Neural cell (in vitro differentiated cells): ENCODE data around the gene PARVG. TPM values are rescaled to one million over a fixed set of nuclear protein-coding genes. Genes with fewer than 3 reads are reported as not detected.

Source experiments
- H2AFZ ChIP-seq: fragments of 200-600, 300-800 bp; sonication (generic), shearing (Covaris generic); 2 replicates; pipeline ENCODE4 v1.6.0; 2014; ENCODE audit warnings: low read depth, mild to moderate bottlenecking, antibody characterized with exemption, low read length, moderate library complexity
- H3F3A ChIP-seq: fragments of 200-600 bp; shearing (Covaris generic); 2 replicates; pipeline ENCODE4 v1.6.1; 2016; ENCODE audit warnings: mild to moderate bottlenecking, moderate library complexity, mixed read lengths, antibody characterized with exemption, low read length; ENCODE audit not compliant: insufficient read depth, poor library complexity, severe bottlenecking
- H3K27ac ChIP-seq: fragments of 200-600, 300-800 bp; sonication (generic), shearing (Covaris generic); 2 replicates; pipeline ENCODE4 v1.5.1; 2014; ENCODE audit warnings: mild to moderate bottlenecking, low read length, moderate library complexity
- H3K27me3 ChIP-seq: fragments of 300-800, 200-600 bp; sonication (generic), shearing (Covaris generic); 2 replicates; pipeline ENCODE4 v1.6.0; 2014; ENCODE audit warnings: mild to moderate bottlenecking, low read depth, low read length, moderate library complexity; ENCODE audit not compliant: insufficient read depth
- H3K36me3 ChIP-seq: fragments of 300-800, 200-600 bp; sonication (generic), shearing (Covaris generic); 2 replicates; pipeline ENCODE4 v1.5.1; 2014; ENCODE audit warnings: mild to moderate bottlenecking, antibody characterized with exemption, low read length, moderate library complexity; ENCODE audit not compliant: insufficient read depth
- H3K4me2 ChIP-seq: fragments of 300-800, 200-600 bp; sonication (generic), shearing (Covaris generic); 2 replicates; pipeline ENCODE4 v1.6.0; 2014; ENCODE audit warnings: mild to moderate bottlenecking, low read length
- H3K4me3 ChIP-seq: fragments of 300-800, 200-600 bp; sonication (generic), shearing (Covaris generic); 2 replicates; pipeline ENCODE4 v1.5.1; 2014; ENCODE audit warnings: mild to moderate bottlenecking, low read length, moderate library complexity
- H3K79me2 ChIP-seq: fragments of 200-600 bp; shearing (Covaris generic); replicated peaks from 2 replicates; pipeline ENCODE4 v1.6.0; 2014; ENCODE audit warnings: mild to moderate bottlenecking, low read length, moderate library complexity; ENCODE audit not compliant: insufficient read depth
- H3K9ac ChIP-seq: fragments of 300-800, 200-600 bp; sonication (generic), shearing (Covaris generic); 2 replicates; pipeline ENCODE4 v1.6.1; 2016; ENCODE audit warnings: mild to moderate bottlenecking, low read length, mixed read lengths
- H3K9me2 ChIP-seq: fragments of 200-600 bp; shearing (Covaris generic); 2 replicates; pipeline ENCODE4 v1.6.1; 2016; ENCODE audit warnings: mild to moderate bottlenecking, low read length, mixed read lengths; ENCODE audit not compliant: insufficient read depth
- H3K9me3 ChIP-seq: fragments of 200-600, 300-800 bp; sonication (generic), shearing (Covaris generic); 2 replicates; pipeline ENCODE4 v1.6.1; 2016; ENCODE audit warnings: mild to moderate bottlenecking, mixed run types, low read length, moderate library complexity, mixed read lengths
- H4K20me1 ChIP-seq: fragments of 200-600 bp; shearing (Covaris generic); 2 replicates; pipeline ENCODE4 v1.6.1; 2016; ENCODE audit warnings: mild to moderate bottlenecking, mixed run types; ENCODE audit not compliant: insufficient read depth
- EP300 ChIP-seq: fragments of 450-650 bp; conservative IDR thresholded peaks from 2 replicates; pipeline ENCODE4 v1.6.1; 2014; ENCODE audit warnings: antibody characterized with exemption, mild to moderate bottlenecking, moderate library complexity; ENCODE audit not compliant: poor library complexity, severe bottlenecking
- EZH2 ChIP-seq: fragments of 200-600, 300-800 bp; shearing (Covaris generic), sonication (generic); IDR thresholded peaks from 2 replicates; pipeline ENCODE4 v1.6.1; 2014; ENCODE audit warnings: antibody characterized with exemption, low read length, borderline replicate concordance, mild to moderate bottlenecking; ENCODE audit not compliant: insufficient read depth, poor library complexity, severe bottlenecking
- MXI1 ChIP-seq: fragments of 450-650 bp; conservative IDR thresholded peaks from 2 replicates; pipeline ENCODE4 v1.6.1; 2014; ENCODE audit warnings: antibody characterized with exemption, mild to moderate bottlenecking; ENCODE audit not compliant: poor library complexity, severe bottlenecking
- POLR2AphosphoS5 ChIP-seq: IDR thresholded peaks from 2 replicates; pipeline ENCODE4 v1.6.1; 2012
- RAD21 ChIP-seq: fragments of 450-650 bp; conservative IDR thresholded peaks from 2 replicates; pipeline ENCODE4 v1.6.1; 2014; ENCODE audit warnings: antibody characterized with exemption, mild to moderate bottlenecking, moderate library complexity
- REST ChIP-seq: IDR thresholded peaks from 2 replicates; pipeline ENCODE4 v1.6.1; 2012; ENCODE audit warnings: borderline replicate concordance
- SMC3 ChIP-seq: fragments of 450-650 bp; conservative IDR thresholded peaks from 2 replicates; pipeline ENCODE4 v1.6.1; 2014; ENCODE audit warnings: antibody characterized with exemption, mild to moderate bottlenecking, moderate library complexity; ENCODE audit not compliant: poor library complexity
- TAF1 ChIP-seq: IDR thresholded peaks from 2 replicates; pipeline ENCODE4 v1.6.1; 2012; ENCODE audit warnings: low read depth
- polyA plus RNA-seq: library from polyadenylated mRNA; depleted of rRNA; stranded (reverse); fragments of >200 nt; gene quantifications from 2 replicates; pipeline ENCODE4 v1.2.3, GENCODE V29; 2014
- TF ChIP-seq, protein P1 (sequence below): fragments of 450-650 bp; IDR thresholded peaks from 2 replicates; pipeline ENCODE4 v1.5.1; 2014; ENCODE audit warnings: antibody characterized with exemption, mild to moderate bottlenecking, moderate library complexity; ENCODE audit not compliant: poor library complexity, severe bottlenecking

PARVG gene
- polyA plus RNA-seq, 1 donor from 2014 or later = not detected

- peaks cover 8% of the 10 kb centered on the region for H3K9me3 ChIP-seq
These were observed 74.1 kb downstream of the PARVG start for GRCh38 chr22:44254811-44255210.

DNA sequence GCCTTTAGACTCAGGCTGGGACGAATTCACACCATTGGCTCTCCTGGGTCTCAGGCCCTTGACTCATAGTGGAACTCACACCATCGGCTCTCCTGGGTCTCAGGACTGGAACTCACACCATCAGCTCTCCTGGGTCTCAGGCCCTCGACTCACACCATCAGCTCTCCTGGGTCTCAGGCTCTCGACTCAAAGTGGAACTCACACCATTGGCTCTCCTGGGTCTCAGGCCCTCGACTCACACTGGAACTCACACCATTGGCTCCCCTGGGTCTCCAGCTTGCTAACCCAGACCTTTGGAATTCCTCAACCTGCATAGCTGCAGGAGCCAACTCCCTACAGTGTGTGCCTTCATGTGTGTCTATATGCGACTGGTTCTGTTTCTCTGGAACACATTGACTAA is 75.4 kb downstream of the PARVG start:
- H3K36me3 ChIP-seq = no peaks in the 10 kb centered on the region
- no peaks in the 10 kb centered on the region for H3K79me2 ChIP-seq
- H3K27ac ChIP-seq = no peak overlapping the region
- H3K27me3 ChIP-seq = no peaks in the 10 kb centered on the region
- H3K9me3 ChIP-seq = peaks cover under 1% of the 10 kb centered on the region
- H4K20me1 ChIP-seq = no peaks in the 10 kb centered on the region
- H2AFZ ChIP-seq = no peak overlapping the region
- no peak overlapping the region for H3K4me2 ChIP-seq
- no peaks in the 10 kb centered on the region for H3F3A ChIP-seq
- no peak overlapping the region for H3K4me3 ChIP-seq
- H3K9me2 ChIP-seq = no peaks in the 10 kb centered on the region
- H3K9ac ChIP-seq = no peak overlapping the region
- TF ChIP-seq TAF1 (no peak), POLR2AphosphoS5 (no peak), EP300 (no peak), EZH2 (no peak), REST (no peak), RAD21 (no peak), SMC3 (no peak)
- TF ChIP-seq, protein P1, sequence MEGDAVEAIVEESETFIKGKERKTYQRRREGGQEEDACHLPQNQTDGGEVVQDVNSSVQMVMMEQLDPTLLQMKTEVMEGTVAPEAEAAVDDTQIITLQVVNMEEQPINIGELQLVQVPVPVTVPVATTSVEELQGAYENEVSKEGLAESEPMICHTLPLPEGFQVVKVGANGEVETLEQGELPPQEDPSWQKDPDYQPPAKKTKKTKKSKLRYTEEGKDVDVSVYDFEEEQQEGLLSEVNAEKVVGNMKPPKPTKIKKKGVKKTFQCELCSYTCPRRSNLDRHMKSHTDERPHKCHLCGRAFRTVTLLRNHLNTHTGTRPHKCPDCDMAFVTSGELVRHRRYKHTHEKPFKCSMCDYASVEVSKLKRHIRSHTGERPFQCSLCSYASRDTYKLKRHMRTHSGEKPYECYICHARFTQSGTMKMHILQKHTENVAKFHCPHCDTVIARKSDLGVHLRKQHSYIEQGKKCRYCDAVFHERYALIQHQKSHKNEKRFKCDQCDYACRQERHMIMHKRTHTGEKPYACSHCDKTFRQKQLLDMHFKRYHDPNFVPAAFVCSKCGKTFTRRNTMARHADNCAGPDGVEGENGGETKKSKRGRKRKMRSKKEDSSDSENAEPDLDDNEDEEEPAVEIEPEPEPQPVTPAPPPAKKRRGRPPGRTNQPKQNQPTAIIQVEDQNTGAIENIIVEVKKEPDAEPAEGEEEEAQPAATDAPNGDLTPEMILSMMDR = no peak

More at GRCh38 chr22:44254811-44255210, 74.1 kb downstream of the PARVG start:
- H3K9ac ChIP-seq = no peak overlapping the region
- no peak overlapping the region for H3K27ac ChIP-seq
- no peak overlapping the region for H3K4me2 ChIP-seq
- H3K79me2 ChIP-seq = no peaks in the 10 kb centered on the region
- no peaks in the 10 kb centered on the region for H3K9me2 ChIP-seq
- H3F3A ChIP-seq = no peaks in the 10 kb centered on the region
- H3K27me3 ChIP-seq = no peaks in the 10 kb centered on the region
- H3K36me3 ChIP-seq = no peaks in the 10 kb centered on the region
- H3K4me3 ChIP-seq = no peak overlapping the region
- TF ChIP-seq EZH2 (no peak), REST (no peak), MXI1 (no peak), SMC3 (no peak), TAF1 (no peak), EP300 (no peak), POLR2AphosphoS5 (no peak), RAD21 (no peak)
- TF ChIP-seq, protein P1 = no peak
- no peaks in the 10 kb centered on the region for H4K20me1 ChIP-seq
- no peak overlapping the region for H2AFZ ChIP-seq
